ENCODE data around the gene CD82.

The CD82 gene

GRCh38 chr11:44622721-44623258 is 57.3 kb downstream of the CD82 start:
- H3K36me3 ChIP-seq = peaks cover 40% of the 10 kb centered on the region
- H3K4me1 ChIP-seq (ENCODE audit: control insufficient read depth in 1 of 2, insufficient read depth in 1 of 2, low read depth in 1 of 2, low read length in 1 of 2) = peaks cover 63 to 69% of the 10 kb centered on the region in 2 experiments
- H3K27me3 ChIP-seq = no peaks in the 10 kb centered on the region
- peak overlapping the region; percentile 53 for H3K27ac ChIP-seq
- TF ChIP-seq CTCF (IDR thresholded peaks at IDR 0.05) = no peak
- no peaks in the 10 kb centered on the region for H3K9me3 ChIP-seq
- H3K4me3 ChIP-seq (ENCODE audit: low read depth in 1 of 2, low read length in 1 of 2) = no peak overlapping the region

GRCh38 chr11:44623341-44623730 is 57.9 kb downstream of the CD82 start:
- peak overlapping the region; percentile 53 for H3K27ac ChIP-seq
- no peak for TF ChIP-seq CTCF (IDR thresholded peaks at IDR 0.05)
- peaks cover 69 to 74% of the 10 kb centered on the region in 2 experiments for H3K4me1 ChIP-seq (ENCODE audit: control insufficient read depth in 1 of 2, insufficient read depth in 1 of 2, low read depth in 1 of 2, low read length in 1 of 2)
- no peaks in the 10 kb centered on the region for H3K9me3 ChIP-seq
- no peaks in the 10 kb centered on the region for H3K27me3 ChIP-seq
- H3K36me3 ChIP-seq = peaks cover 34% of the 10 kb centered on the region
- H3K4me3 ChIP-seq (ENCODE audit: low read depth in 1 of 2, low read length in 1 of 2) = no peak overlapping the region

- Histone ChIP-seq H3K9me3 (no peaks in the 10 kb centered on the region), H3K27ac (peak overlapping the region; percentile 53), H3K36me3 (peaks cover 28% of the 10 kb centered on the region), H3K4me1 (ENCODE audit: control insufficient read depth in 1 of 2, insufficient read depth in 1 of 2, low read depth in 1 of 2, low read length in 1 of 2) (peaks cover 72 to 76% of the 10 kb centered on the region in 2 experiments), H3K27me3 (no peaks in the 10 kb centered on the region), H3K4me3 (ENCODE audit: low read depth in 1 of 2, low read length in 1 of 2) (no peak overlapping the region)
- no peak for TF ChIP-seq CTCF (IDR thresholded peaks at IDR 0.05)
These were observed 58.4 kb downstream of the CD82 start for GRCh38 chr11:44623731-44624491.

- no peak for TF ChIP-seq CTCF (IDR thresholded peaks at IDR 0.05)
- Histone ChIP-seq H3K36me3 (peaks cover 22% of the 10 kb centered on the region), H3K4me1 (ENCODE audit: control insufficient read depth in 1 of 2, insufficient read depth in 1 of 2, low read depth in 1 of 2, low read length in 1 of 2) (peaks cover 72 to 76% of the 10 kb centered on the region in 2 experiments), H3K27ac (no peak overlapping the region), H3K9me3 (no peaks in the 10 kb centered on the region), H3K4me3 (ENCODE audit: low read depth in 1 of 2, low read length in 1 of 2) (no peak overlapping the region), H3K27me3 (no peaks in the 10 kb centered on the region)
These were observed 59.3 kb downstream of the CD82 start for GRCh38 chr11:44624761-44625221.

- Histone ChIP-seq H3K4me3 (ENCODE audit: low read depth in 1 of 2, low read length in 1 of 2) (no peak overlapping the region), H3K4me1 (ENCODE audit: control insufficient read depth in 1 of 2, insufficient read depth in 1 of 2, low read depth in 1 of 2, low read length in 1 of 2) (peaks cover 72 to 75% of the 10 kb centered on the region in 2 experiments), H3K9me3 (no peaks in the 10 kb centered on the region), H3K27me3 (no peaks in the 10 kb centered on the region), H3K27ac (peak overlapping the region; percentile 35), H3K36me3 (peaks cover 12% of the 10 kb centered on the region)
- no peak for TF ChIP-seq CTCF (IDR thresholded peaks at IDR 0.05)
These were observed 60.5 kb downstream of the CD82 start for GRCh38 chr11:44625759-44626523.
